Endothelial cell of umbilical vein (primary cell): ENCODE results near the gene ZSWIM4. TPM values are rescaled to one million over a fixed set of nuclear protein-coding genes. Genes with fewer than 3 reads are reported as not detected.

Experiments
- BruUV-seq: library from RNA; stranded (reverse); fragments of 400-500 nt; replicated peaks from 2 replicates; lab custom pipeline; 2021; lab: Mats Ljungman, UMichigan
- CTCF ChIA-PET: fragments of 300-600, 350-600 bp; sonication (Branson Sonifier 250); formaldehyde crosslinking; loops from one replicate; lab custom pipeline; 2021; ENCODE audit warnings: antibody characterized with exemption, inconsistent platforms; lab: Charles Lee
- POLR2A ChIA-PET: fragments of 300-600, 350-600 bp; sonication (Branson Sonifier 250); formaldehyde crosslinking; loops from one replicate; lab custom pipeline; 2021; ENCODE audit warnings: antibody characterized with exemption, inconsistent platforms; lab: Charles Lee
- DNase-seq: peaks from one replicate; pipeline ENCODE4 v3.0.0-alpha.2; 2011; ENCODE audit warnings: low read depth, low spot score
- FAIRE-seq: peaks from 2 replicates; lab custom pipeline; 2011; peaks lifted over from hg19 to GRCh38; lab: Jason Lieb, UNC
- H2AFZ ChIP-seq: 2 replicates; pipeline ENCODE4 v1.6.0; 2012; ENCODE audit warnings: low read depth, low read length, control low read depth, inconsistent platforms
- H3K27ac ChIP-seq: 2 replicates; pipeline ENCODE4 v1.5.1; 2011; ENCODE audit warnings: low read depth, mild to moderate bottlenecking, control low read depth, low read length, moderate library complexity; ENCODE audit not compliant: insufficient read depth
- H3K27me3 ChIP-seq, 2 experiments: 2 replicates each; pipeline versions ENCODE4 v1.6.0 to v1.6.1; 2011; ENCODE audit warnings: low read length in 2 of 2, mixed read lengths in 1 of 2; ENCODE audit not compliant: control insufficient read depth in 2 of 2, insufficient read depth in 2 of 2
- H3K36me3 ChIP-seq, 2 experiments: 2 replicates in 1 of 2; 3 replicates in 1 of 2; pipeline ENCODE4 v1.5.1; 2011; ENCODE audit warnings: low read length in 2 of 2, mild to moderate bottlenecking in 1 of 2, moderate library complexity in 1 of 2; ENCODE audit not compliant: control insufficient read depth in 2 of 2, insufficient read depth in 2 of 2; ENCODE audit errors: extremely low read depth in 1 of 2
- H3K4me1 ChIP-seq: 3 replicates; pipeline ENCODE4 v1.5.1; 2011; ENCODE audit warnings: mild to moderate bottlenecking, low read length; ENCODE audit not compliant: control insufficient read depth, insufficient read depth; ENCODE audit errors: extremely low read depth
- H3K4me2 ChIP-seq: 2 replicates; pipeline ENCODE4 v1.6.1; 2011; ENCODE audit warnings: low read length, control low read depth, mixed read lengths; ENCODE audit not compliant: insufficient read depth
- H3K4me3 ChIP-seq, 3 experiments: fragments of 200-600 bp in 1 of 3; sonication (generic), shearing (Covaris generic) in 1 of 3; replicated peaks in 1 of 3; 2 replicates each; pipeline ENCODE4 v1.5.1; 2011 to 2016; ENCODE audit warnings: control low read depth in 3 of 3, low read length in 3 of 3, mild to moderate bottlenecking in 2 of 3, inconsistent platforms in 1 of 3, low read depth in 1 of 3, moderate library complexity in 1 of 3; ENCODE audit not compliant: insufficient read depth in 1 of 3
- H3K79me2 ChIP-seq: 2 replicates; pipeline ENCODE4 v1.6.0; 2012; ENCODE audit warnings: low read length, inconsistent platforms; ENCODE audit not compliant: control insufficient read depth, insufficient read depth
- H3K9ac ChIP-seq: replicated peaks from 2 replicates; pipeline ENCODE3; 2011; ENCODE audit warnings: low read length, control low read depth; ENCODE audit not compliant: insufficient read depth; ENCODE audit errors: extremely low read depth
- H3K9me1 ChIP-seq: replicated peaks from 3 replicates; pipeline ENCODE4 v1.6.0; 2011; ENCODE audit warnings: mild to moderate bottlenecking, low read length; ENCODE audit not compliant: control insufficient read depth, insufficient read depth; ENCODE audit errors: extremely low read depth
- H3K9me3 ChIP-seq: replicated peaks from 2 replicates; pipeline ENCODE4 v1.5.1; 2012; ENCODE audit warnings: low read length, inconsistent platforms; ENCODE audit not compliant: control insufficient read depth, insufficient read depth
- H4K20me1 ChIP-seq: replicated peaks from 2 replicates; pipeline ENCODE3; 2011; ENCODE audit warnings: mild to moderate bottlenecking, low read length; ENCODE audit not compliant: control insufficient read depth, insufficient read depth; ENCODE audit errors: extremely low read depth
- EZH2 ChIP-seq: IDR thresholded peaks from 2 replicates; pipeline ENCODE4 v1.6.1; 2012; ENCODE audit warnings: borderline replicate concordance, low read depth, mild to moderate bottlenecking, moderate library complexity, low read length, inconsistent platforms; ENCODE audit not compliant: severe bottlenecking
- FOS ChIP-seq: IDR thresholded peaks from 2 replicates; pipeline ENCODE4 v1.6.1; 2011; ENCODE audit warnings: mild to moderate bottlenecking, low read length, moderate library complexity, borderline replicate concordance; ENCODE audit not compliant: insufficient read depth
- GATA2 ChIP-seq: IDR thresholded peaks from 2 replicates; pipeline ENCODE4 v1.7.0; 2011; ENCODE audit warnings: low read depth, mild to moderate bottlenecking, moderate library complexity, mixed read lengths, low read length; ENCODE audit not compliant: insufficient read length, insufficient read depth
- MYC ChIP-seq: IDR thresholded peaks from one replicate; pipeline ENCODE4 v1.6.1; 2011; ENCODE audit warnings: mild to moderate bottlenecking, low read depth, low read length
- POLR2AphosphoS5 ChIP-seq: IDR thresholded peaks from 2 replicates; pipeline ENCODE4 v1.6.1; 2012; ENCODE audit warnings: low read depth, mild to moderate bottlenecking, control low read depth, low read length, moderate library complexity; ENCODE audit not compliant: insufficient read depth
- dilution Hi-C: fragments of 300-500 bp; cut with MboI; formaldehyde crosslinking; loops from one replicate; pipeline ENCODE4 v1.15.0; 2019; ENCODE audit warnings: low sequenced_read_pairs; ENCODE audit not compliant: extremely low pct_ligation_motif_present
- intact Hi-C: fragments of 100-400 bp; cut with micrococcal nuclease; formaldehyde crosslinking; loops from one replicate; pipeline ENCODE4 v1.10.0; 2022
- polyA plus RNA-seq, 4 experiments: library from polyadenylated mRNA; depleted of rRNA in 3 of 4; stranded (reverse) in 3 of 4; unstranded in 1 of 4; fragments of >200 nt; gene quantifications; 2 replicates each; pipeline versions ENCODE4 v1.2.1 to v1.2.3, GENCODE V29; 2011 to 2012; ENCODE audit warnings: missing spikeins in 1 of 4
- total RNA-seq: library from RNA; stranded (reverse); gene quantifications from 2 replicates; pipeline ENCODE4 v1.2.3, GENCODE V29; 2021
- TF ChIP-seq, protein P1 (sequence below), 2 donors: IDR thresholded peaks; 1 replicate in 1 of 2; 2 replicates in 1 of 2; pipeline ENCODE4 v1.5.1; 2011; ENCODE audit warnings: low read length in 2 of 2, mild to moderate bottlenecking in 2 of 2, moderate library complexity in 2 of 2, control low read depth in 1 of 2, inconsistent platforms in 1 of 2, low read depth in 1 of 2; ENCODE audit not compliant: insufficient read depth in 1 of 2; ENCODE audit errors: extremely low read depth in 1 of 2
- TF ChIP-seq, protein P2 (sequence below): IDR thresholded peaks from 2 replicates; pipeline ENCODE4 v1.6.1; 2011; ENCODE audit not compliant: insufficient read depth, insufficient read length

The ZSWIM4 gene
- total and polyA plus RNA-seq, 2 donors (not counting 3 experiments of a cell fraction or from before 2014, with no cell fraction given), result 12.7 to 26.6 TPM

DNA sequence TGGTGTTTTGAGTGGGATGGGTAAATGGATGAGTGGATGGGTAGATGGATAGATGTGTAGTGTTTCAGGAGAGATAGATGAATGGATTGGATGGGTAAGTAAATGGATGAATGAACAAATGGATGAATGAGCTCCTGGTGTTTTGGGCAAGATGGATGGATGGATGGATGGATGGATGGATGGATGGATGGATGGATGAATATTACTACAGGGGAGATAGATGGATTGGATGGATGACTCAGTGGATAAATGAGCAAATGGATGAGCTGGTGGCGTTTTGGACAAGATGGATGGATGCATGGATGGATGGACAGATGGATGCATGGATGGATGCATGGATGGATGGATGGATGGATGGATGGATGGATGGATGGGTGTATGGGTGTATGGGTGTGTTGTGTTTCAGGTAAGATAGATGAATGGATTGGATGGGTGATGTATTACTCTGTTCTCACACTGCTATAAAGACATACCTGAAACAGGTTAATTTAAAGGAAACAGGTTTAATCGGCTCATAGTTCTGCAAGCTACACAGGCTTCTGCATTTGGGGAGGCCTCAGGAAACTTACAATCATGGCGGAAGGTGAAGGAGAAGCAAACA is 12.3 kb downstream of the ZSWIM4 start:
- no peaks in the 10 kb centered on the region for H4K20me1 ChIP-seq
- no peak for FAIRE-seq
- no peaks in the 10 kb centered on the region for H3K9me3 ChIP-seq
- no TSS peak for BruUV-seq
- H3K9me1 ChIP-seq, result no peaks in the 10 kb centered on the region
- no peak overlapping the region for H3K4me2 ChIP-seq
- no peaks in the 10 kb centered on the region for H3K79me2 ChIP-seq
- no peak overlapping the region for H2AFZ ChIP-seq
- intact Hi-C loops, result no loop called here
- no peak overlapping the region for H3K4me3 ChIP-seq
- H3K27me3 ChIP-seq, result no peaks in the 10 kb centered on the region
- H3K27ac ChIP-seq, result no peak overlapping the region
- TF ChIP-seq, protein P1, sequence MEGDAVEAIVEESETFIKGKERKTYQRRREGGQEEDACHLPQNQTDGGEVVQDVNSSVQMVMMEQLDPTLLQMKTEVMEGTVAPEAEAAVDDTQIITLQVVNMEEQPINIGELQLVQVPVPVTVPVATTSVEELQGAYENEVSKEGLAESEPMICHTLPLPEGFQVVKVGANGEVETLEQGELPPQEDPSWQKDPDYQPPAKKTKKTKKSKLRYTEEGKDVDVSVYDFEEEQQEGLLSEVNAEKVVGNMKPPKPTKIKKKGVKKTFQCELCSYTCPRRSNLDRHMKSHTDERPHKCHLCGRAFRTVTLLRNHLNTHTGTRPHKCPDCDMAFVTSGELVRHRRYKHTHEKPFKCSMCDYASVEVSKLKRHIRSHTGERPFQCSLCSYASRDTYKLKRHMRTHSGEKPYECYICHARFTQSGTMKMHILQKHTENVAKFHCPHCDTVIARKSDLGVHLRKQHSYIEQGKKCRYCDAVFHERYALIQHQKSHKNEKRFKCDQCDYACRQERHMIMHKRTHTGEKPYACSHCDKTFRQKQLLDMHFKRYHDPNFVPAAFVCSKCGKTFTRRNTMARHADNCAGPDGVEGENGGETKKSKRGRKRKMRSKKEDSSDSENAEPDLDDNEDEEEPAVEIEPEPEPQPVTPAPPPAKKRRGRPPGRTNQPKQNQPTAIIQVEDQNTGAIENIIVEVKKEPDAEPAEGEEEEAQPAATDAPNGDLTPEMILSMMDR (IDR thresholded peaks at IDR 0.05; ENCODE audit: extremely low read depth in 1 of 2, insufficient read depth in 1 of 2, low read depth in 1 of 2, low read length in 2 of 2), result no peak
- TF ChIP-seq EZH2, result no peak
- no peak for TF ChIP-seq POLR2AphosphoS5
- TF ChIP-seq MYC, result no peak
- TF ChIP-seq GATA2, result no peak
- TF ChIP-seq FOS, result no peak
- TF ChIP-seq, protein P2, sequence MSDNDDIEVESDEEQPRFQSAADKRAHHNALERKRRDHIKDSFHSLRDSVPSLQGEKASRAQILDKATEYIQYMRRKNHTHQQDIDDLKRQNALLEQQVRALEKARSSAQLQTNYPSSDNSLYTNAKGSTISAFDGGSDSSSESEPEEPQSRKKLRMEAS, result no peak
- dilution Hi-C loops, result no loop called here
- H3K9ac ChIP-seq, result no peak overlapping the region
- peaks cover 5 to 42% of the 10 kb centered on the region in 2 experiments for H3K36me3 ChIP-seq
- no peak for DNase-seq
- no peaks in the 10 kb centered on the region for H3K4me1 ChIP-seq
- ChIA-PET POLR2A (interaction anchor here (0.6 kb wide), 2 partner anchors 15 to 33 kb away, joined by 3 to 4 read pairs; no protein-coding TSS in a partner anchor), CTCF (no interaction called here)
